H9 (cell line): ENCODE measurements around the gene CLDN8. TPM values are rescaled to one million over a fixed set of nuclear protein-coding genes. Genes with fewer than 3 reads are reported as not detected.

Experiments
- DNase-seq: peaks from one replicate; pipeline ENCODE4 v3.0.0-alpha.2; 2017
- H2AFZ ChIP-seq: one replicate; pipeline ENCODE4 v1.6.1; 2013; ENCODE audit warnings: mild to moderate bottlenecking, low read length, control low read depth, moderate library complexity
- H2AK5ac ChIP-seq: 2 replicates; pipeline ENCODE4 v1.6.1; 2013; ENCODE audit warnings: low read length, control low read depth, mixed read lengths; ENCODE audit not compliant: insufficient read length
- H2BK120ac ChIP-seq: one replicate; pipeline ENCODE4 v1.6.1; 2013; ENCODE audit warnings: low read depth, mild to moderate bottlenecking, low read length, control low read depth, inconsistent platforms; ENCODE audit not compliant: poor library complexity, severe bottlenecking
- H2BK12ac ChIP-seq: 2 replicates; pipeline ENCODE4 v1.6.1; 2013; ENCODE audit warnings: low read length, control low read depth, mixed read lengths, low read depth; ENCODE audit not compliant: insufficient read length
- H2BK15ac ChIP-seq: 2 replicates; pipeline ENCODE4 v1.6.1; 2013; ENCODE audit warnings: low read depth, low read length, control low read depth
- H2BK20ac ChIP-seq: one replicate; pipeline ENCODE4 v1.6.1; 2013; ENCODE audit warnings: low read depth, mild to moderate bottlenecking, low read length, control low read depth, inconsistent platforms; ENCODE audit not compliant: poor library complexity, severe bottlenecking
- H2BK5ac ChIP-seq: 2 replicates; pipeline ENCODE4 v1.6.1; 2013; ENCODE audit warnings: low read length, control low read depth, mixed read lengths; ENCODE audit not compliant: insufficient read length
- H3K14ac ChIP-seq: 2 replicates; pipeline ENCODE4 v1.6.1; 2013; ENCODE audit warnings: low read length, control low read depth; ENCODE audit not compliant: insufficient read depth
- H3K18ac ChIP-seq: 2 replicates; pipeline ENCODE4 v1.6.1; 2013; ENCODE audit warnings: low read depth, mild to moderate bottlenecking, mixed read lengths, low read length, control low read depth; ENCODE audit not compliant: insufficient read length
- H3K23ac ChIP-seq: 2 replicates; pipeline ENCODE4 v1.6.1; 2013; ENCODE audit warnings: low read length, control low read depth, mixed read lengths, low read depth; ENCODE audit not compliant: insufficient read length
- H3K23me2 ChIP-seq: 2 replicates; pipeline ENCODE4 v1.6.1; 2013; ENCODE audit warnings: low read depth, mild to moderate bottlenecking, mixed read lengths, low read length, control low read depth; ENCODE audit not compliant: insufficient read length, poor library complexity, severe bottlenecking
- H3K27ac ChIP-seq: 2 replicates; pipeline ENCODE4 v1.5.1; 2013; ENCODE audit warnings: low read length, control low read depth, mixed read lengths, low read depth; ENCODE audit not compliant: insufficient read length
- H3K27me3 ChIP-seq: 2 replicates; pipeline ENCODE4 v1.6.1; 2013; ENCODE audit warnings: low read length, control low read depth, inconsistent platforms; ENCODE audit not compliant: insufficient read depth
- H3K4ac ChIP-seq: 2 replicates; pipeline ENCODE4 v1.6.1; 2013; ENCODE audit warnings: low read depth, mild to moderate bottlenecking, control low read depth, inconsistent platforms, low read length, moderate library complexity
- H3K4me1 ChIP-seq: 2 replicates; pipeline ENCODE4 v1.6.1; 2013; ENCODE audit warnings: low read length, control low read depth, inconsistent platforms; ENCODE audit not compliant: insufficient read depth
- H3K4me2 ChIP-seq: 2 replicates; pipeline ENCODE4 v1.6.1; 2013; ENCODE audit warnings: low read length, control low read depth, mixed read lengths; ENCODE audit not compliant: insufficient read length, insufficient read depth
- H3K56ac ChIP-seq: 2 replicates; pipeline ENCODE4 v1.6.1; 2013; ENCODE audit warnings: low read depth, mild to moderate bottlenecking, mixed read lengths, low read length, control low read depth; ENCODE audit not compliant: insufficient read length
- H3K79me1 ChIP-seq: 2 replicates; pipeline ENCODE4 v1.6.1; 2013; ENCODE audit warnings: low read depth, mild to moderate bottlenecking, moderate library complexity, low read length, control low read depth, inconsistent platforms; ENCODE audit not compliant: insufficient read depth, poor library complexity, severe bottlenecking
- H3K79me2 ChIP-seq: 2 replicates; pipeline ENCODE4 v1.6.1; 2013; ENCODE audit warnings: low read length, control low read depth, inconsistent platforms; ENCODE audit not compliant: insufficient read depth
- H3K9ac ChIP-seq: 2 replicates; pipeline ENCODE4 v1.6.1; 2013; ENCODE audit warnings: low read length, control low read depth, mixed read lengths; ENCODE audit not compliant: insufficient read length; ENCODE audit errors: extremely low read depth
- H3K9me3 ChIP-seq: one replicate; pipeline ENCODE4 v1.6.1; 2013; ENCODE audit warnings: low read depth, low read length, inconsistent platforms; ENCODE audit not compliant: control insufficient read depth
- H3T11ph ChIP-seq: one replicate; pipeline ENCODE4 v1.6.1; 2013; ENCODE audit warnings: mild to moderate bottlenecking, low read length, control low read depth, inconsistent platforms
- H4K20me1 ChIP-seq: one replicate; pipeline ENCODE4 v1.6.1; 2013; ENCODE audit not compliant: control insufficient read depth, insufficient read length, insufficient read depth
- H4K5ac ChIP-seq: 2 replicates; pipeline ENCODE4 v1.6.1; 2013; ENCODE audit warnings: low read depth, mild to moderate bottlenecking, mixed read lengths, low read length, control low read depth; ENCODE audit not compliant: insufficient read length
- H4K8ac ChIP-seq: replicated peaks from 2 replicates; pipeline ENCODE4 v1.6.1; 2013; ENCODE audit warnings: low read length, control low read depth, mixed read lengths, low read depth; ENCODE audit not compliant: insufficient read length
- H4K91ac ChIP-seq: 2 replicates; pipeline ENCODE4 v1.6.1; 2013; ENCODE audit warnings: low read depth, mild to moderate bottlenecking, moderate library complexity, mixed read lengths, low read length, control low read depth; ENCODE audit not compliant: insufficient read length
- H3K27ac Mint-ChIP-seq, 3 experiments: 2 replicates in 2 of 3; 3 replicates in 1 of 3; pipeline ENCODE4 v1.8.0; 2020 to 2021; ENCODE audit warnings: mixed read lengths in 3 of 3, mild to moderate bottlenecking in 1 of 3, moderate library complexity in 1 of 3
- H3K27me3 Mint-ChIP-seq: 2 replicates; pipeline ENCODE4 v1.8.0; 2021; ENCODE audit warnings: low read depth, mild to moderate bottlenecking, moderate library complexity, mixed read lengths
- H3K36me3 Mint-ChIP-seq, 3 experiments: 2 replicates in 2 of 3; 3 replicates in 1 of 3; pipeline ENCODE4 v1.8.0; 2020 to 2021; ENCODE audit warnings: low read depth in 3 of 3, mixed read lengths in 3 of 3; ENCODE audit not compliant: insufficient read depth in 1 of 3
- H3K4me1 Mint-ChIP-seq, 2 experiments: 2 replicates each; pipeline ENCODE4 v1.8.0; 2020; ENCODE audit warnings: mixed read lengths in 2 of 2
- H3K4me3 Mint-ChIP-seq, 2 experiments: 2 replicates in 1 of 2; 3 replicates in 1 of 2; pipeline ENCODE4 v1.8.0; 2020 to 2021; ENCODE audit warnings: mild to moderate bottlenecking in 2 of 2, mixed read lengths in 2 of 2, moderate library complexity in 1 of 2
- H3K9me3 Mint-ChIP-seq, 2 experiments: 2 replicates in 1 of 2; 3 replicates in 1 of 2; pipeline ENCODE4 v1.8.0; 2020; ENCODE audit warnings: mild to moderate bottlenecking in 2 of 2, mixed read lengths in 2 of 2, moderate library complexity in 1 of 2
- WGBS: extraction: QIAGEN DNeasy Blood & Tissue Kit; methylation state at CpG from one replicate; pipeline ENCODE4 v1.1.7; 2013; ENCODE audit warnings: missing lambda C conversion rate, low lambda C conversion rate, mixed read lengths; ENCODE audit not compliant: insufficient read length; ENCODE audit errors: extremely low coverage; 5-methylcytosine and 5-hydroxymethylcytosine counted together
- total RNA-seq: library from RNA; stranded (reverse); gene quantifications from 2 replicates; pipeline ENCODE4 v1.2.1, GENCODE V29; 2021
- TF ChIP-seq, protein P1 (sequence below): fragments of 200-600 bp; sonication (generic); conservative IDR thresholded peaks from 3 replicates; pipeline ENCODE4 v1.8.0; 2021; ENCODE audit warnings: antibody characterized with exemption, mild to moderate bottlenecking

Gene CLDN8
- total RNA-seq, 1 experiment from 2014 or later, result not detected

DNA sequence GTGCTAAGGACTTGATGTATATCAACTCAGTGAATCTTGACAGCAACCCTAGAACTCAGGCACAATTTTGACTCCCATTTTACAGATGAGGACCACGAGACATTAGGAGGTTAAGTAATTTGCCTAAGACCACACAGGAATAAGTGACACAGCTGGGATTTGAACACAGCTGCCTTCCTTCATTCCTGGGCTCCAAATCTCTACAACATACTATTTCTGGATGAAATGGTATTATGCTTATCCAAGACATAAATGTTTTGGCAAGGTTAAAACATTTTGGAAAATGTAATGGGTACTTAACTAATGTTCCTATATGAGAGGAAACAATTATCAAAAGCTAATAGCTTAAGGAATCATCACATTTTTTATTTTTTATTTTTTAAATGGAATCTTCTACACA lies 4.8 kb downstream of the CLDN8 start:
- no peaks in the 10 kb centered on the region for H4K20me1 ChIP-seq
- H3K4me1 ChIP-seq, result no peaks in the 10 kb centered on the region; the same call in 1 of the 2 replicates
- no peak overlapping the region for H3K18ac ChIP-seq
- no peak overlapping the region for H3K14ac ChIP-seq
- H4K91ac ChIP-seq, result no peak overlapping the region
- H3K4me2 ChIP-seq, result no peak overlapping the region
- no peaks in the 10 kb centered on the region for H3K9me3 ChIP-seq
- no peaks in the 10 kb centered on the region for H3K79me2 ChIP-seq
- H3K27ac Mint-ChIP-seq, result no peak overlapping the region
- no peak overlapping the region for H3K27ac ChIP-seq
- DNase-seq, result no peak
- H3K56ac ChIP-seq, result no peak overlapping the region
- no peaks in the 10 kb centered on the region for H3K27me3 ChIP-seq
- H2BK12ac ChIP-seq, result no peak overlapping the region
- H3K4me1 Mint-ChIP-seq, result peaks cover 8 to 9% of the 10 kb centered on the region in 2 experiments
- no peak overlapping the region for H2BK15ac ChIP-seq
- no peaks in the 10 kb centered on the region for H3K79me1 ChIP-seq
- H3K23ac ChIP-seq, result no peak overlapping the region
- H4K8ac ChIP-seq, result no peak overlapping the region
- no peak overlapping the region for H2AK5ac ChIP-seq
- WGBS, result no CpG with 5 or more reads among the region's 1 CpG
- H3T11ph ChIP-seq, result no peak overlapping the region
- no peaks in the 10 kb centered on the region for H3K36me3 Mint-ChIP-seq
- no peak overlapping the region for H4K5ac ChIP-seq
- H3K9ac ChIP-seq, result no peak overlapping the region
- no peaks in the 10 kb centered on the region for H3K23me2 ChIP-seq
- H3K4ac ChIP-seq, result no peak overlapping the region
- H3K4me3 Mint-ChIP-seq, result no peak overlapping the region
- no peaks in the 10 kb centered on the region; the same call in 1 of the 2 replicates for H3K27me3 Mint-ChIP-seq
- TF ChIP-seq, protein P1, sequence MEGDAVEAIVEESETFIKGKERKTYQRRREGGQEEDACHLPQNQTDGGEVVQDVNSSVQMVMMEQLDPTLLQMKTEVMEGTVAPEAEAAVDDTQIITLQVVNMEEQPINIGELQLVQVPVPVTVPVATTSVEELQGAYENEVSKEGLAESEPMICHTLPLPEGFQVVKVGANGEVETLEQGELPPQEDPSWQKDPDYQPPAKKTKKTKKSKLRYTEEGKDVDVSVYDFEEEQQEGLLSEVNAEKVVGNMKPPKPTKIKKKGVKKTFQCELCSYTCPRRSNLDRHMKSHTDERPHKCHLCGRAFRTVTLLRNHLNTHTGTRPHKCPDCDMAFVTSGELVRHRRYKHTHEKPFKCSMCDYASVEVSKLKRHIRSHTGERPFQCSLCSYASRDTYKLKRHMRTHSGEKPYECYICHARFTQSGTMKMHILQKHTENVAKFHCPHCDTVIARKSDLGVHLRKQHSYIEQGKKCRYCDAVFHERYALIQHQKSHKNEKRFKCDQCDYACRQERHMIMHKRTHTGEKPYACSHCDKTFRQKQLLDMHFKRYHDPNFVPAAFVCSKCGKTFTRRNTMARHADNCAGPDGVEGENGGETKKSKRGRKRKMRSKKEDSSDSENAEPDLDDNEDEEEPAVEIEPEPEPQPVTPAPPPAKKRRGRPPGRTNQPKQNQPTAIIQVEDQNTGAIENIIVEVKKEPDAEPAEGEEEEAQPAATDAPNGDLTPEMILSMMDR, result no peak
- no peak overlapping the region for H2BK5ac ChIP-seq
- H3K9me3 Mint-ChIP-seq, result no peaks in the 10 kb centered on the region; a peak in 1 of 5 replicates
- no peak overlapping the region for H2AFZ ChIP-seq
- no peak overlapping the region for H2BK20ac ChIP-seq
- H2BK120ac ChIP-seq, result no peak overlapping the region
